HG03558 (cell line): ENCODE results near the gene ATP5PB.
A peak's percentile ranks its signal among the peaks of the same experiment; 100 is the strongest.

Experiments
- ATAC-seq: cut with Tn5 transposase; IDR thresholded peaks from one replicate; pipeline ENCODE4 v1.9.1; 2021; ENCODE audit warnings: moderate number of reproducible peaks; ENCODE audit not compliant: unreplicated experiment; ENCODE audit errors: extremely low read depth

The ATP5PB gene

GRCh38 chr1:111504097-111504496, 54.8 kb downstream of the ATP5PB start:
- no peak for ATAC-seq

GRCh38 chr1:111505641-111506119, 56.4 kb downstream of the ATP5PB start:
- ATAC-seq: no peak

GRCh38 chr1:111506561-111506960, 57.3 kb downstream of the ATP5PB start:
- no peak for ATAC-seq

- peak; percentile 35 for ATAC-seq
These were observed 58.3 kb downstream of the ATP5PB start for GRCh38 chr1:111507411-111508201.

- ATAC-seq: no peak
These were observed 60.7 kb downstream of the ATP5PB start for GRCh38 chr1:111509997-111510375.

- ATAC-seq: no peak
These were observed 62.1 kb downstream of the ATP5PB start for GRCh38 chr1:111511370-111511769.
